Vagina (tissue), 2 donors: ENCODE results near the gene PALLD. TPM values are rescaled to one million over a fixed set of nuclear protein-coding genes. Genes with fewer than 3 reads are reported as not detected.
A peak's percentile ranks its signal among the peaks of the same experiment; 100 is the strongest.

Experiments
- DNase-seq, 2 donors: peaks; one replicate each; pipeline ENCODE4 v3.0.0-alpha.2; 2017; ENCODE audit errors: extremely low spot score in 2 of 2
- H3K27ac ChIP-seq: fragments of 200-600 bp; sonication (generic); one replicate; pipeline ENCODE4 v1.5.1; 2019
- H3K27me3 ChIP-seq: fragments of 200-600 bp; sonication (generic); one replicate; pipeline ENCODE4 v1.5.1; 2019
- H3K36me3 ChIP-seq, 2 donors: fragments of 200-600 bp; sonication (generic); one replicate each; pipeline ENCODE4 v1.5.1; 2017 to 2019
- H3K4me1 ChIP-seq: fragments of 200-600 bp; sonication (generic); one replicate; pipeline ENCODE4 v1.5.1; 2019
- H3K4me3 ChIP-seq, 2 donors: fragments of 200-600 bp; sonication (generic); 1 replicate in 1 of 2; 2 replicates in 1 of 2; pipeline ENCODE4 v1.5.1; 2016 to 2019
- H3K9me3 ChIP-seq: fragments of 200-600 bp; sonication (generic); one replicate; pipeline ENCODE4 v1.5.1; 2019
- POLR2A ChIP-seq, 2 donors: fragments of 450-650 bp; IDR thresholded peaks; one replicate each; pipeline ENCODE4 v1.6.1; 2017; ENCODE audit warnings: antibody characterized with exemption in 2 of 2, mild to moderate bottlenecking in 2 of 2, moderate library complexity in 2 of 2
- POLR2AphosphoS5 ChIP-seq, 2 donors: sonication (generic); formaldehyde crosslinking; IDR thresholded peaks; one replicate each; pipeline ENCODE4 v1.9.0; 2017; ENCODE audit warnings: antibody characterized with exemption in 2 of 2, mild to moderate bottlenecking in 2 of 2, low read depth in 1 of 2; ENCODE audit not compliant: insufficient read depth in 1 of 2
- intact Hi-C: fragments of 100-400 bp; cut with DNase I; formaldehyde crosslinking; loops from one replicate; pipeline ENCODE4 v1.15.1; 2023
- total RNA-seq: library from RNA; depleted of rRNA; stranded (reverse); fragments of >200 nt; gene quantifications from one replicate; pipeline ENCODE4 v1.2.3, GENCODE V29; 2016
- TF ChIP-seq, protein P1 (sequence below), 3 experiments: fragments of 450-650 bp in 2 of 3; fragments of 200-600 bp in 1 of 3; sonication (generic) in 1 of 3; IDR thresholded peaks; one replicate each; pipeline ENCODE4 v1.5.1; 2017 to 2019; ENCODE audit warnings: antibody characterized with exemption in 3 of 3, mild to moderate bottlenecking in 2 of 3, moderate library complexity in 2 of 3

The PALLD gene
- total RNA-seq, 1 donor from 2014 or later, result 229 TPM

DNA sequence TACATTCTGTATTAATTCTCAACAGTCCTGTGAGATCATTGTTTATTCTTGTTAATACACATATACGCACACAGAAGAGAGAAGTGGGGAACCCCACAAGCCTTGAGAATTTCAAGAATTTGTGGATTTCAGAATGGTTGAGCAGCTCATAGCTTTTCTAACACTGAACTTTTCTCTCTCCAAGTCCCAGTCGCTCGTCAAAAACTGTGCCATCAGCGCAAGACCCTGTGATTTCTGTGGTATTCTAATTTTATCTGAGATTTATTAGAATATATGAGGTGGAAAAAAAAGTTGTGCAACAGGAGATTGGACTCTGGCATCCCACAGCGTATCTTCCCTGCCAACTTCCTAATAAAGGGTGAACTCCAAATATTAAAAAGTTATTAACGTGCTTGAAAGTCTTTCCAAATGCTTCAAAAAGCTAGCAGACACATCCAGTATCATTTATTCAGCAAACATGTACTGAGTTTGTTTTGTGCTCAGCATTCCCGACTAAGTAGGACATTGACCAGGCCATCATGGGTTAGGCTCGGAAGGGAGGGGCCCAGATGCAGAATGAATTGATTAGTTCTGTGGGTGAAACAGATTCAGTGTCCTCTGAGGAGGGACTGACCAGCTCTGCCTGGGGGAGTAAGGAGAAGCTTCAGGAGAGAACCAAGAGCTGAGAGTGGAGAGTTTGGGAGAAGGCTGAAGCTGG is 347.6 kb downstream of the PALLD start:
- Histone ChIP-seq H3K4me1 (peaks cover 92% of the 10 kb centered on the region), H3K27me3 (no peaks in the 10 kb centered on the region), H3K4me3 (no peak overlapping the region), H3K27ac (peak overlapping the region; percentile 92), H3K36me3 (no peaks in the 10 kb centered on the region), H3K9me3 (no peaks in the 10 kb centered on the region)
- intact Hi-C loops, result no loop called here
- DNase-seq, result no peak
- TF ChIP-seq, protein P1, sequence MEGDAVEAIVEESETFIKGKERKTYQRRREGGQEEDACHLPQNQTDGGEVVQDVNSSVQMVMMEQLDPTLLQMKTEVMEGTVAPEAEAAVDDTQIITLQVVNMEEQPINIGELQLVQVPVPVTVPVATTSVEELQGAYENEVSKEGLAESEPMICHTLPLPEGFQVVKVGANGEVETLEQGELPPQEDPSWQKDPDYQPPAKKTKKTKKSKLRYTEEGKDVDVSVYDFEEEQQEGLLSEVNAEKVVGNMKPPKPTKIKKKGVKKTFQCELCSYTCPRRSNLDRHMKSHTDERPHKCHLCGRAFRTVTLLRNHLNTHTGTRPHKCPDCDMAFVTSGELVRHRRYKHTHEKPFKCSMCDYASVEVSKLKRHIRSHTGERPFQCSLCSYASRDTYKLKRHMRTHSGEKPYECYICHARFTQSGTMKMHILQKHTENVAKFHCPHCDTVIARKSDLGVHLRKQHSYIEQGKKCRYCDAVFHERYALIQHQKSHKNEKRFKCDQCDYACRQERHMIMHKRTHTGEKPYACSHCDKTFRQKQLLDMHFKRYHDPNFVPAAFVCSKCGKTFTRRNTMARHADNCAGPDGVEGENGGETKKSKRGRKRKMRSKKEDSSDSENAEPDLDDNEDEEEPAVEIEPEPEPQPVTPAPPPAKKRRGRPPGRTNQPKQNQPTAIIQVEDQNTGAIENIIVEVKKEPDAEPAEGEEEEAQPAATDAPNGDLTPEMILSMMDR (IDR thresholded peaks at IDR 0.05), result no peak
- TF ChIP-seq POLR2AphosphoS5 (IDR thresholded peaks at IDR 0.05; ENCODE audit: insufficient read depth in 1 of 2, low read depth in 1 of 2) (peak in 1 of 2 donors; percentile 21), POLR2A (IDR thresholded peaks at IDR 0.05) (no peak)

DNA sequence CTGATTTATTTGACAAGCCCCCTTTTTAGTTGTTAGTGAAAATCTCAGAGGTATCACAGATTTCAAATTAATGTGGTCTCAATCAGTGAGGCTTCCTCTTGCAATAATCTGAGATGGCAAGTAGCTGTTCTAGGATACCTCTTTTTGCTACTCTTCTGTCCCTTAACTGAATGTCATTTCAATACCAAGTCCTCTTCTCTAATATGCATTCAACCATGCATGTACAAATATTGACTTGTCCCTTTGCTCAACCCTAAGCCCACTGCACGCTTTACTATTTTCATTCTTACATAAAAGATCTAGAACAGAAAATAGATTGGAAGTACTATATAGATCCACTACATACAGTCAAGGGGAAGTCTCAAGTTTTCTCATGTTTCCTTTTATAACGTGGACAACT is 349.0 kb downstream of the PALLD start:
- Histone ChIP-seq H3K4me3 (no peak overlapping the region), H3K27ac (peak overlapping the region; percentile 92), H3K4me1 (peaks cover 100% of the 10 kb centered on the region), H3K36me3 (no peaks in the 10 kb centered on the region), H3K9me3 (no peaks in the 10 kb centered on the region), H3K27me3 (no peaks in the 10 kb centered on the region)
- no peak for DNase-seq
- intact Hi-C loops, result no loop called here
- TF ChIP-seq POLR2A (IDR thresholded peaks at IDR 0.05), result no peak
- TF ChIP-seq, protein P1 (IDR thresholded peaks at IDR 0.05), result no peak
- no peak for TF ChIP-seq POLR2AphosphoS5 (IDR thresholded peaks at IDR 0.05; ENCODE audit: insufficient read depth in 1 of 2, low read depth in 1 of 2)

DNA sequence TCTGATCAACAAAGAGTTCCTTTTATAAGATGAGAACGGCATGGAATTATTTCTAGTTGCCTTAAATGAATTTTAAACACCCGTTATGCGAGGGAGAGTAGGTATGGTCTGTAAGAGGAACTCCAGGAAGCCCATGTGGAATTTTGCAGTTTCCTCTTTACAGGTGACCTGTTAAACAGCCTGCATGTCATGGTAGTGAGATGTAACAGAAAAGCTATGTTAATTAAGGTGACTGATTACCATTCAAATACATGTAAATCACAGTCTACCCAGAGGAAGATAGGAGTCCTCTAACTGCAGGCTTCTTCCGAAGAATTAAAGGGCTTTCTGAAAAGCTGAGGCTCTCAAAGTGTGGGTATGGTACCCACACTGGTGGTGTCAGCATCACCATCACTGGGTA is 349.6 kb downstream of the PALLD start:
- no peaks in the 10 kb centered on the region for H3K36me3 ChIP-seq
- no peaks in the 10 kb centered on the region for H3K27me3 ChIP-seq
- peaks cover 100% of the 10 kb centered on the region for H3K4me1 ChIP-seq
- TF ChIP-seq, protein P1 (IDR thresholded peaks at IDR 0.05), result no peak
- no peak for TF ChIP-seq POLR2AphosphoS5 (IDR thresholded peaks at IDR 0.05; ENCODE audit: insufficient read depth in 1 of 2, low read depth in 1 of 2)
- TF ChIP-seq POLR2A (IDR thresholded peaks at IDR 0.05), result no peak
- intact Hi-C loops, result no loop called here
- H3K9me3 ChIP-seq, result no peaks in the 10 kb centered on the region
- no peak for DNase-seq
- H3K27ac ChIP-seq, result peak overlapping the region; percentile 74
- H3K4me3 ChIP-seq, result no peak overlapping the region

DNA sequence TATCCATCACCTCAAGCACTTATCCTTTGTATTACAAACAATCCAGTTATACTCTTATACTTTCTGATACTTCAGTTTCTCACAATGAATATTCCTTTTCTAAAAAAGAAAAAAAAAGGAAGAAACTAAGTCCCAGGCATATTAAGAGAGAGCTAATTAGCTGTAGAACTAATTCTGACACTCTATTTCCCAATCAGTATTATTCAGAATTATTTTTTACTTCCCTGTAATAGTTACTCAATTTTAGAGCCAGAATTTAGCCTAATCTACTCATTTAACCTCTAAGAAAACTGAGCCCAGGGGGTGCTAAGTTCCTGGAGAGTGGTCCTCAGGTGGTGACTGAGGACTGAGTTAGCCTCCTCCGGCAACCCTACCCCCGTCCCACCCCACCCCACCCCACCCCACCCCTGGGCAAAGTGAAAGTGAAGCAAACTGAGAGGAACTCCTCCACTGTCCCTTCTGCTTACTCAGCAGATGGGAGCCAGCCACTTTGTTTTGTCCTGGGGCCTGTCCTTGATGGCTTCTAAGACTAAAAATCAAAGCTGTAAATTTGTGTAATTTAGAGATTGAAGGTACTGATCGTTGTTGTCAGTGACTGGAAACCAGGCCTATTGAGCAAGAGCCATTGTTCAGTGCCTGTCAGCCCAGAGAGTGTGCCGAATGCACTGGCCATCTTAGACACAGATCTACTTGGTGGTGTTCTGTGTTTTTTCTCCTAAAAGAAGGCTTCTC is 351.1 kb downstream of the PALLD start:
- no peaks in the 10 kb centered on the region for H3K27me3 ChIP-seq
- intact Hi-C loops, result no loop called here
- peak overlapping the region in 1 of 2 donors; percentile 33 for H3K4me3 ChIP-seq
- no peak for DNase-seq
- H3K36me3 ChIP-seq, result no peaks in the 10 kb centered on the region
- H3K4me1 ChIP-seq, result peaks cover 96% of the 10 kb centered on the region
- H3K27ac ChIP-seq, result peak overlapping the region; percentile 74
- TF ChIP-seq POLR2A (IDR thresholded peaks at IDR 0.05), result no peak
- no peak for TF ChIP-seq POLR2AphosphoS5 (IDR thresholded peaks at IDR 0.05; ENCODE audit: insufficient read depth in 1 of 2, low read depth in 1 of 2)
- TF ChIP-seq, protein P1 (IDR thresholded peaks at IDR 0.05), result no peak
- no peaks in the 10 kb centered on the region for H3K9me3 ChIP-seq
